Activated T-cell treated with anti-CD3 and anti-CD28 coated beads, Interleukin-2, amount 50 U/mL, for 4 hours (primary cell): Measurements from ENCODE around the gene SENP7. TPM values are rescaled to one million over a fixed set of nuclear protein-coding genes. Genes with fewer than 3 reads are reported as not detected.

ENCODE experiments used
- ATAC-seq, 2 donors: fragments of 200-7000 bp; cut with Tn5 transposase; one replicate each; pipeline ENCODE4 v1.10.0; 2021
- DNase-seq: peaks from one replicate; pipeline ENCODE4 v3.0.0-alpha.2; 2020
- H3K27me3 Mint-ChIP-seq: one replicate; pipeline ENCODE4 v1.8.0; 2021; ENCODE audit warnings: low read depth, mixed read lengths
- H3K36me3 Mint-ChIP-seq: one replicate; pipeline ENCODE4 v1.8.0; 2022; ENCODE audit warnings: mixed read lengths; ENCODE audit not compliant: insufficient read depth
- H3K4me1 Mint-ChIP-seq: one replicate; pipeline ENCODE4 v1.8.0; 2021; ENCODE audit warnings: low read depth, mixed read lengths
- H3K4me3 Mint-ChIP-seq: one replicate; pipeline ENCODE4 v1.8.0; 2021; ENCODE audit warnings: mild to moderate bottlenecking, moderate library complexity, mixed read lengths
- H3K9me3 Mint-ChIP-seq: one replicate; pipeline ENCODE4 v1.8.0; 2021; ENCODE audit warnings: mixed read lengths
- total RNA-seq, 3 donors: library from RNA; stranded (reverse); gene quantifications; one replicate each; pipeline ENCODE4 v1.2.1, GENCODE V29; 2021

The SENP7 gene
- total RNA-seq, 3 donors from 2014 or later = 3.0 to 4.6 (median 4.0) TPM

GRCh38 chr3:101377796-101378195 lies 135.2 kb downstream of the SENP7 start:
- peaks cover 10% of the 10 kb centered on the region for H3K36me3 Mint-ChIP-seq
- H3K4me1 Mint-ChIP-seq = peaks cover 51% of the 10 kb centered on the region
- ATAC-seq (no peak), DNase-seq (no peak)
- H3K27me3 Mint-ChIP-seq = no peaks in the 10 kb centered on the region
- no peaks in the 10 kb centered on the region for H3K9me3 Mint-ChIP-seq
- no peak overlapping the region for H3K4me3 Mint-ChIP-seq

- no peaks in the 10 kb centered on the region for H3K9me3 Mint-ChIP-seq
Measured at GRCh38 chr3:101377209-101377608, 135.8 kb downstream of the SENP7 start.

GRCh38 chr3:101375586-101375985 lies 137.4 kb downstream of the SENP7 start:
- Mint-ChIP-seq H3K36me3 (peaks cover 14% of the 10 kb centered on the region), H3K27me3 (no peaks in the 10 kb centered on the region), H3K4me3 (no peak overlapping the region), H3K4me1 (peaks cover 43% of the 10 kb centered on the region), H3K9me3 (no peaks in the 10 kb centered on the region)
- ATAC-seq = no peak
- DNase-seq = no peak

More at GRCh38 chr3:101377209-101377608, 135.8 kb downstream of the SENP7 start:
- no peak for DNase-seq
- ATAC-seq = no peak
- Mint-ChIP-seq H3K27me3 (no peaks in the 10 kb centered on the region), H3K4me1 (peaks cover 50% of the 10 kb centered on the region), H3K36me3 (peaks cover 10% of the 10 kb centered on the region), H3K4me3 (no peak overlapping the region)

- no peaks in the 10 kb centered on the region for H3K9me3 Mint-ChIP-seq
- no peaks in the 10 kb centered on the region for H3K27me3 Mint-ChIP-seq
- ATAC-seq (no peak), DNase-seq (no peak)
- H3K4me1 Mint-ChIP-seq = no peaks in the 10 kb centered on the region
- peaks cover 42% of the 10 kb centered on the region for H3K36me3 Mint-ChIP-seq
- no peak overlapping the region for H3K4me3 Mint-ChIP-seq
Measured at GRCh38 chr3:101362406-101362805, 150.6 kb downstream of the SENP7 start.

- DNase-seq = no peak
- Mint-ChIP-seq H3K27me3 (no peaks in the 10 kb centered on the region), H3K4me3 (no peak overlapping the region), H3K4me1 (no peaks in the 10 kb centered on the region), H3K36me3 (peaks cover 27% of the 10 kb centered on the region), H3K9me3 (no peaks in the 10 kb centered on the region)
- no peak for ATAC-seq
Measured at GRCh38 chr3:101351829-101352228, 161.2 kb downstream of the SENP7 start.

- Mint-ChIP-seq H3K27me3 (no peaks in the 10 kb centered on the region), H3K9me3 (no peaks in the 10 kb centered on the region), H3K4me1 (no peaks in the 10 kb centered on the region), H3K36me3 (peaks cover 28% of the 10 kb centered on the region), H3K4me3 (no peak overlapping the region)
- ATAC-seq = no peak
- no peak for DNase-seq
Measured at GRCh38 chr3:101340591-101340990, 172.4 kb downstream of the SENP7 start.

GRCh38 chr3:101333883-101334282 lies 179.1 kb downstream of the SENP7 start:
- DNase-seq = no peak
- H3K4me1 Mint-ChIP-seq = no peaks in the 10 kb centered on the region
- no peaks in the 10 kb centered on the region for H3K27me3 Mint-ChIP-seq
- ATAC-seq = no peak
- no peaks in the 10 kb centered on the region for H3K9me3 Mint-ChIP-seq
- peaks cover 19% of the 10 kb centered on the region for H3K36me3 Mint-ChIP-seq
- no peak overlapping the region for H3K4me3 Mint-ChIP-seq

GRCh38 chr3:101329016-101329673 lies 183.9 kb downstream of the SENP7 start:
- Mint-ChIP-seq H3K9me3 (no peaks in the 10 kb centered on the region), H3K4me3 (no peak overlapping the region), H3K36me3 (peaks cover 24% of the 10 kb centered on the region), H3K27me3 (no peaks in the 10 kb centered on the region), H3K4me1 (no peaks in the 10 kb centered on the region)
- DNase-seq = no peak
- no peak for ATAC-seq

- Mint-ChIP-seq H3K36me3 (peaks cover 23% of the 10 kb centered on the region), H3K9me3 (no peaks in the 10 kb centered on the region), H3K27me3 (no peaks in the 10 kb centered on the region), H3K4me1 (no peaks in the 10 kb centered on the region), H3K4me3 (no peak overlapping the region)
- DNase-seq = no peak
- no peak for ATAC-seq
Measured at GRCh38 chr3:101325393-101326134, 187.4 kb downstream of the SENP7 start.

- ATAC-seq = no peak
- no peak for DNase-seq
- Mint-ChIP-seq H3K36me3 (peaks cover 2% of the 10 kb centered on the region), H3K4me1 (no peaks in the 10 kb centered on the region), H3K4me3 (no peak within 1 kb of the TSS), H3K27me3 (no peaks in the 10 kb centered on the region), H3K9me3 (no peaks in the 10 kb centered on the region)
Measured at GRCh38 chr3:101320475-101320874, 192.5 kb downstream of the SENP7 start, which contains the start of gene IMPG2. TSS of gene IMPG2 (minus strand) at chr3:101320575. CDS start at chr3:101320372, 203 bp downstream.

GRCh38 chr3:101319531-101319930 lies 193.5 kb downstream of the SENP7 start:
- Mint-ChIP-seq H3K36me3 (peaks cover 2% of the 10 kb centered on the region), H3K4me1 (no peaks in the 10 kb centered on the region), H3K9me3 (no peaks in the 10 kb centered on the region), H3K4me3 (no peak overlapping the region), H3K27me3 (no peaks in the 10 kb centered on the region)
- ATAC-seq (no peak), DNase-seq (no peak)

- H3K36me3 Mint-ChIP-seq = peaks cover 28% of the 10 kb centered on the region
- H3K27me3 Mint-ChIP-seq = no peaks in the 10 kb centered on the region
- no peak overlapping the region for H3K4me3 Mint-ChIP-seq
- no peak for DNase-seq
- peaks cover 20% of the 10 kb centered on the region for H3K9me3 Mint-ChIP-seq
- no peak for ATAC-seq
- no peaks in the 10 kb centered on the region for H3K4me1 Mint-ChIP-seq
Measured at GRCh38 chr3:101312545-101312944, 200.5 kb downstream of the SENP7 start.

GRCh38 chr3:101311676-101312075 lies 201.3 kb downstream of the SENP7 start:
- ATAC-seq (no peak), DNase-seq (no peak)
- H3K4me1 Mint-ChIP-seq = no peaks in the 10 kb centered on the region
- no peaks in the 10 kb centered on the region for H3K27me3 Mint-ChIP-seq
- H3K4me3 Mint-ChIP-seq = no peak overlapping the region
- H3K9me3 Mint-ChIP-seq = peaks cover 24% of the 10 kb centered on the region
- peaks cover 32% of the 10 kb centered on the region for H3K36me3 Mint-ChIP-seq

GRCh38 chr3:101310978-101311375 lies 202.0 kb downstream of the SENP7 start:
- ATAC-seq (no peak), DNase-seq (no peak)
- peaks cover 30% of the 10 kb centered on the region for H3K9me3 Mint-ChIP-seq
- H3K27me3 Mint-ChIP-seq = no peaks in the 10 kb centered on the region
- peaks cover 36% of the 10 kb centered on the region for H3K36me3 Mint-ChIP-seq
- H3K4me1 Mint-ChIP-seq = no peaks in the 10 kb centered on the region
- H3K4me3 Mint-ChIP-seq = no peak overlapping the region
